ENCODE measurements around the gene FXYD1. TPM values are rescaled to one million over a fixed set of nuclear protein-coding genes. Genes with fewer than 3 reads are reported as not detected.

Gene FXYD1
- total RNA-seq, 2 experiments from 2014 or later = 0.57 to 11.5 TPM

- Histone ChIP-seq H2AFZ (ENCODE audit: low read length) (no peak overlapping the region), H4K20me1 (ENCODE audit: insufficient read depth, low read length) (no peaks in the 10 kb centered on the region), H3K4me1 (ENCODE audit: insufficient read depth, low read length, poor library complexity, severe bottlenecking) (peaks cover 23% of the 10 kb centered on the region), H3K4me3 (ENCODE audit: low read depth, low read length, poor library complexity, severe bottlenecking) (no peak overlapping the region), H3K36me3 (ENCODE audit: insufficient read depth, low read length) (no peaks in the 10 kb centered on the region), H3K4me2 (ENCODE audit: low read length) (no peak overlapping the region), H3K9me3 (ENCODE audit: low read length) (no peaks in the 10 kb centered on the region), H3K27ac (ENCODE audit: low read depth, low read length, poor library complexity, severe bottlenecking) (no peak overlapping the region), H3K9me2 (ENCODE audit: insufficient read depth, low read length) (no peaks in the 10 kb centered on the region), H3K79me2 (ENCODE audit: insufficient read depth, low read depth, low read length) (no peaks in the 10 kb centered on the region)
- BruUV-seq (replicated peaks) = no TSS peak
- ChIA-PET CTCF (ENCODE audit: unreplicated experiment) (interaction anchor here (0.8 to 2.5 kb wide), 2 partner anchors 50 to 70 kb away, joined by 3 to 16 read pairs; no protein-coding TSS in a partner anchor), POLR2A (interaction anchor here (0.6 to 1.1 kb wide), 2 partner anchors 13 to 67 kb away, joined by 3 to 4 read pairs; no protein-coding TSS in a partner anchor)
- intact Hi-C loops (cut with micrococcal nuclease; ENCODE audit: unreplicated experiment) = no loop called here
- no peak for DNase-seq (ENCODE audit: low spot score)
- TF ChIP-seq CTCF (conservative IDR thresholded peaks at IDR 0.05; ENCODE audit: low read length) (no peak), EZH2phosphoT487 (IDR thresholded peaks at IDR 0.05; ENCODE audit: borderline replicate concordance, low read depth, low read length) (no peak)
These were observed 1.5 kb upstream of the FXYD1 start for GRCh38 chr19:35136977-35137702.

- Histone ChIP-seq H3K4me1 (ENCODE audit: insufficient read depth, low read length, poor library complexity, severe bottlenecking) (peaks cover 49% of the 10 kb centered on the region), H3K36me3 (ENCODE audit: insufficient read depth, low read length) (no peaks in the 10 kb centered on the region), H3K4me2 (ENCODE audit: low read length) (peak overlapping the region; percentile 69), H3K4me3 (ENCODE audit: low read depth, low read length, poor library complexity, severe bottlenecking) (peak overlapping the region; percentile 49), H3K79me2 (ENCODE audit: insufficient read depth, low read depth, low read length) (no peaks in the 10 kb centered on the region), H3K9me3 (ENCODE audit: low read length) (no peaks in the 10 kb centered on the region), H3K9me2 (ENCODE audit: insufficient read depth, low read length) (no peaks in the 10 kb centered on the region), H4K20me1 (ENCODE audit: insufficient read depth, low read length) (no peaks in the 10 kb centered on the region), H2AFZ (ENCODE audit: low read length) (no peak overlapping the region), H3K27ac (ENCODE audit: low read depth, low read length, poor library complexity, severe bottlenecking) (no peak overlapping the region)
- CTCF ChIA-PET (ENCODE audit: unreplicated experiment) = interaction anchor here (0.6 to 1.7 kb wide), 9 partner anchors 13 to 252 kb away, joined by 3 to 14 read pairs (median 4); partner anchors contain the start of genes FXYD5 and HAMP
- intact Hi-C loops (cut with micrococcal nuclease; ENCODE audit: unreplicated experiment) = loop anchor here (5.0 to 10.0 kb wide), 2 partner anchors 127 to 324 kb away; partner anchors contain the start of gene USF2
- no TSS peak for BruUV-seq (replicated peaks)
- POLR2A ChIA-PET = interaction anchor here (0.6 to 3.5 kb wide), 6 partner anchors 13 to 93 kb away, joined by 3 to 25 read pairs (median 6); no protein-coding TSS in a partner anchor
- TF ChIP-seq CTCF (conservative IDR thresholded peaks at IDR 0.05; ENCODE audit: low read length) (no peak), EZH2phosphoT487 (IDR thresholded peaks at IDR 0.05; ENCODE audit: borderline replicate concordance, low read depth, low read length) (no peak)
- DNase-seq (ENCODE audit: low spot score) = no peak
These were observed 1.8 kb downstream of the FXYD1 start for GRCh38 chr19:35140207-35140961.
